SHP77 (cell line): ENCODE data around the gene OTOR.

Experiments
- DNase-seq, 2 experiments: peaks; one replicate each; lab custom pipeline; 2025; lab: John Stamatoyannopoulos, UW

Gene OTOR, protein sequence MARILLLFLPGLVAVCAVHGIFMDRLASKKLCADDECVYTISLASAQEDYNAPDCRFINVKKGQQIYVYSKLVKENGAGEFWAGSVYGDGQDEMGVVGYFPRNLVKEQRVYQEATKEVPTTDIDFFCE

DNA sequence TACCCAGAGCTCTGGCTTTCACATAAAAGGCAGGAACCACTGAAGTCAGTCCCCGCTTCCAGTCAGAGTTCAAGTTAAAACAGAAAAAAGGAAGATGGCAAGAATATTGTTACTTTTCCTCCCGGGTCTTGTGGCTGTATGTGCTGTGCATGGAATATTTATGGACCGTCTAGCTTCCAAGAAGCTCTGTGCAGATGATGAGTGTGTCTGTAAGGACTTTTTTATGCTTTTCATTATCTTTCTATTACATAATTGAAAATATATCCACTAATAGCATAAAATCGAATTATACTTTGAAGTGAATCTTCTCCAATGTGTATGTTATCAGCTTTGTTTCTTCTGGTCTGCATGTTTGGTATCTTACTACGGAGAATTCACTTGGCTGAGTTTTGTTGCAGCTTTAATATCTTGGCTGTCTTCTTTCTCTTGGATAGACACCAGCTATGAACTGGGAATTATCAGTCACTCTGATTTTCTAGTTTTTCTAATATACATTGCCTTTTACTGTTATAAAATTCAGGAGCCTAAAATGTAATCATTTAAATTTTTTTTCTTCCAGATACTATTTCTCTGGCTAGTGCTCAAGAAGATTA, at the start of gene OTOR:
Gene OTOR (plus strand): TSS at position 51 of the 593 bp plus-strand sequence. CDS start 44 bp downstream, at position 95.
- no peak for DNase-seq

DNA sequence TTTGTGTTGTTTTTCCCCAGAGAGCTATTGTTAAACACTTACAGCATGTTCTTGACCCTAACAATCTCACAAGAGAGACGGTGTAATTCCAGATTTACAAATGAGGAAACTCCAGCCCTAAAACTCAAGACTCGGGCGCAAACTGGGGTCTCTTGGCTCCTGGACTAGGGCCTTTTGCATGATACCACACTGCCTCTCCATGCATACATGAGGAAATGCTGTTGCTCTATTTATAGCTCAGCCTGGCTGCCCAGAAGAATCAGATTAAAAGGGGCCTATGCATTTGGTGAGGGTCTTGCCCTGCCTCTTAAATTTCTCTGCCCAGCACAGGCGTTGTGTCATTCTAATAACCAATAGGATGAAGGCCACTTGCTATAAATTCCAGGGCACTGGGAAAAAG, 48.9 kb upstream of the OTOR start:
- peak in 1 of 2 experiments; percentile 14 for DNase-seq

DNA sequence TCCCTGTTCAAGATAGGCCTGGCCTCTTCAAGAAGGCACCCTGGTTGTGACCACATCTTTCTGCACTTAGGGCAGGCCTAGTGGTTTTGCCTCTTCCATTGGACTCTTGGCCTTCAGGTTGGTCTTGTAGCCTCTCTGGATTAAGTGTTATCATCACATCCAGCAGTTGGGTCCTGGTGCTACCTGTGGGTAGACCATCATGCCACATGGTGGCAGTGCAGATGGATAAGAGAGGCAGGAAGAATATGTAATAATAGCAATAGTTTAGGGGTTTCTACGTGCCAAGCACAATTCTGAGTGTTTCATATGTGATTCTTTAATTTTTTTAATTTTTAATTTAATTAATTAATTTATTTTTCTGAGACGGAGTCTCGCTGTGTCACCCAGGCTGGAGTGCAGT, 46.9 kb upstream of the OTOR start:
- peak; percentile 15 to 39 for DNase-seq

DNA sequence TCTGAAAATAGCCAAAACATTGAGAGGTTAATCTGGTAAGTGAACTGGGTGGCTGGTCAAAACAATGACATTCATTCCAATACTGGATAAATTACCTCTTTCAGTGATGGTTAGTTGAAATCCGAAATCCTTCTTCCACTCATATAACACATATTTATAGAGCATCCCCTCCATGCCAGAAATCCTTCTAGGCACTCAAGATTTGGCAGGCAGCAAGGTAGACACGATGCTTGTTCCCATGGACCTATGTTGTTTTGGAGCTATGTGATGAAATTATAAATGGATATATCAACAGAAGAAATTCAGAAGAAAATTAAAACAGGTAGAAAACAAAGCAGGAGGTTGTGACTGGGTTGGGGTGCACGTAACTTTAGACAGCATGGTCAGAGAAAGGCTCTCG, 44.6 kb upstream of the OTOR start:
- no peak for DNase-seq

DNA sequence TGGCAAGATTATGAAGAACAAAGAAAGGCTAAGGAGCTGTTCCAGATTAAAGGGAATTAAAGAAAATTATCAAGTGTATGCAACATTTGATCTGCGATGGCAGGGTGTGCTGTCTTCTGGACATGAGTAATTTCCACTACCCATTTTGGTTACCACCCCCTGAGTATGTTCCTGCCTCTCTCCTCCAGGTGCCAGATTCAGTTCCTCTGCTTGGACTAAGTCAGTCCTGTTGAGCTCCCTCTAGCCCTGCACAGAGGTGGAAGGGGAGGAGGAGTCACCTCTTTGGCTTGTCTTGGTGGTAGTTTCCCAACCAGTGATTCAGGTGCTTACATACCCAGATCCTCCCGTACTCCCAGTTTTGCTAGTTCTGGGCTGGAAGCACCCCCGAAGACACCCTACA, 40.5 kb upstream of the OTOR start:
- no peak for DNase-seq

DNA sequence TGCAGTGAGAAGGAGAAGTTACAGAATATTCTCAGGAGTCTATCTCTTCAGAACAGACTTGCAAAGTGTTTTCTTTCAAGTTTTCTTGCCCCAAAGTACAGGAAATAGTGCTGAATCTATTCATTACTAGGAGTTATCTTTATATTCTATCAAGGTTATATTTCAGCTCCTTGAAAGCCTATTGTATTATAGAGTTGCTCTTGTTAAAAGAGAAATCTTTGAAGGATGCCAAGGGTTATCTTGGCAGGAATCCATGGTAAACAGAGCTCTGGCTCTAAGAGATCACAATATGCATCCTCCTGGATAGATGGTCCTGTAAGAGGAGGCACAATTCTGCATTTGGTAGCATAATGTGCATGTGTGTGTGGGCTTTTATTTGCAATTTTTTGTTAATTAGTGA, 39.6 kb upstream of the OTOR start:
- DNase-seq = peak in 1 of 2 experiments; percentile 36

GRCh38 chr20:16709017-16709416, 39.1 kb upstream of the OTOR start:
- no peak for DNase-seq

DNA sequence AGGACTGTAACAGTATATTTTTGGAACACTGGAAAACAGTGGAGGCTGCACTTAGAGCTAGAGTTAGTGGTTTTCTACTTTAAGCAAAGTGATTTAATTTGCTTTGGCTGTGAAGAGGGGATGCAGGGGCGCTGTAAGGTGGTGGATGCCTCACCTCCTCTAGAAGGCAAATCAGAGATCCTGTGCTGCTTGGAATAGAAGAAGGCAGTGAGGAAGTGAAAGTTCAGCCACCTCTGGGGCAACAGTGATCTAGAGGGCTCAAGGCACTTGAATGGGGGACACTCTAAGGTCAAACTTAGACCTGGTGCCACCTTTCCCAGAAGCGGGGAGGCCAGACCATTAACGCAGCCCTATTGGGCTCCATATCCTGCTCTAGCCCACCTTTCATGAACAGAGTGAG, 37.4 kb upstream of the OTOR start:
- DNase-seq = no peak

DNA sequence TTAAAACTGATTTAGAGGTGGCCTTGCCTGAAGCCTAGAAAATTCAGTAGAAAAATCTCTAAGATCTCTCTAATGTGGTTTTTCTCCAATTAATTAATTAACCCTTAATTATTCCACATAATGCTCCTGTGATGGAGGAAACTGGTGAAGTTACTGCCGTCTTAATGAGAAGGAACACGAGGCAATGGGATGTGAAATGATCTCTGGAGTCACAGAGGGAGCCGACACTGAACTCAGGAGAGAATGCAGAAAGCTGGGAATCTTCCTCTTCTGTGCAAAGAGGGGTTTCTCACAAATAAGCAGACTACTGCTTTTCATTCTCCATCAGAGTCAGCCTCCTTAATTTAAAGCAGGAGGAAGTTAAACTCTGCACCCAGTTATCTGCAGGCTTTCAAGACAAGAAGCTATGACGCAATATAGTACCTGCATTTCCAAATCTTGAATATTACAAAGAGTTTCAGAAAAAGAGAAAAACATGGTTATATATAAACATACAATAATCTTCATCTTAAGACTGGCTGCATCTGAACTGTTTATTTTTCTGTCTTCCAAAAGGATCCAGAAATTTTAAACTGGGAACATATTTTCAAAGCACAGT, 36.4 kb upstream of the OTOR start:
- no peak for DNase-seq

DNA sequence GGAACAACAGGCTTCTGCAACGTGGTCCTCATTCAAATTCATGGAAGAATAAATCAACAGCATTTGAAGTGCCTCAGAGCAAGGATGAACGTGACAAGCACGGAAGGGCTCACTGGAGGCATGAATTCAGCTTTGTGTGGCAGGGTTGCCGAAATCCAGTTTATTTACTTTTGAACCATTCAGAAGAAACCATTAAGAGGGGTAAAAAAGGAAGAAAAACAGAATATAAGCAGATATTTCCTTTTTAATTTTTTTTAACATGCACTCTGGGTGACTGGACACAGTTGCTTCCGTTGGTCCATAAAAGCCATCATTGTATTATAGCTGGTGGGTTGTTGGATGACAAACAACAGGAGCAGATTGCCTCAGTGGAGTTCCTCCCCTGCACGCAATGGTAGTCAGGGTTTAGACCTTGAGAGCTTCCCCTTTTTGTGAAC, 35.6 kb upstream of the OTOR start:
- peak; percentile 34 to 48 for DNase-seq

DNA sequence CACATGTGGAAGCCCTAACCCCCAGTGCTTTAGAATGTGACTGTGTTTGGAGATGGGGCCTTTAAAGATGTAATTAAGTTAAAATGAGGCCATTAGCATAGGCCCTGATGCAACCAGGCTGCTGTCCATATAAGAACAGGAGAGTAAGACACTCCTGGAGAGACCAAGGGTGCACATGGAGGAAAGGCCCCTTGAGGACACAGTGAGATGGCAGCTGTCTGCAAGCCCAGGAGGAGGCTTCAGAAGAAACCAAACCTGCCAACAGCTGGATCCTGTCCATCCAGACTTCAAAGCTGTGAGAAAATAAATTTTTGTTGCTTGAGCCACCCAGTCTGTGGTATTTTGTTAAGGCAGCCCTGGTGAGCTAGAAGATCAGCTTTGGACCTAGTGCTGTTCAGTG, 35.1 kb upstream of the OTOR start:
- DNase-seq = no peak

DNA sequence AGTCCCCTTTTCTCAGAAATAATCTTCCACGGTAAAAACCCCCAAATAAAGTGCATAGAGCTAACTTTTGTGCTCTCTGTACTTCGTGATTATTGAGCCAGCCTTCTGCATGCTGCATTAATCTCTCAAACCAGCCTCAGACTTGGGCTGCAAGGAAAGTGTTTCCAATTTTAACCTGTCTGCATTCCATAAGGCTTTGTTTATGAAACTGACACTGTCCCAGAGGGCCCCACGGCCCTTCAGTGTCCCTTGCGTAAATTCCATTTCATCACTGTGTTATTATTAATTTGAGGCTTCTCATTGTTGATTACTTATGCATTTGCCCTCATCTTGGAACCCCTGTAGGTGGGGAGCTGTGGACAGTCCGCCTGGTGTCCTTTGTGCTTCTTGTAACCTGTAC, 33.9 kb upstream of the OTOR start:
- DNase-seq = no peak

DNA sequence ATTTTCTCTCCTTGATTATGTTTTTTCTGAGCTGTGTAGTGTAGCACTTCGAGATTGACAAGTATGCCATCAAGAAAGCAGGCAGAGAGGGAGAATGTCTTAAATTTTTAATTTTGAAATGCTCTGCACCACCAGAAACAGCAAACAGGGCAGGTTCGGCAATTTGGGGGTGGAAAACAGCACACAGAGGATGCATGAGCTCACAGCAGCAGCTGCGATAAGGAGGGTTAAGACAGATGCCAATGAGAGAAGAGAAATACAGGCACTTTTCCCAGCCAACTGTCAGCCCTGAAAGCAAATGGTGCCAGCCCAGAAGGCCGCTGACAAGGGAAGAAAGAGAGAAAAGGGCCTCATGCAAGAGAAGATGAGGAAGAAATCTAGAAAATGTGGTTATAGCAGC, 33.4 kb upstream of the OTOR start:
- DNase-seq = no peak

DNA sequence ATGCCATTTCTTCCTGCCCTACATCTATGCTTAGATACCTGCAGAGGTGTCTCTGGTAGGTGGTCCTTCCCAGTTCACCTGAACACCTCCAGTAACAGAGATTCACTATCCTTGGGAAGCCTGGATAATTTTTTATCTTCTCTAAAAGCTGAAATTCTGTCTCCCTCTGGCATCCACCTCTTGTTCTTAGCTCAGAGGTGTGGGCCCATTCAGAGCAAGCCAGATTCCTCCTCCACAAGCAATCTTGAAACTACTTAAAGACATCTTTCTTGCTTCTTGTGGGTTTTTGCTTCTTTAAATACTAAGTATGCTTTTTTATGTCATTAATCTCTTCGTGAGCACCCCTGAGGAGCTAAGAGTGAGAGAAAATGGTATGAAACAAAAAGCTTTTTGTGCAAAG, 28.7 kb upstream of the OTOR start:
- no peak for DNase-seq

DNA sequence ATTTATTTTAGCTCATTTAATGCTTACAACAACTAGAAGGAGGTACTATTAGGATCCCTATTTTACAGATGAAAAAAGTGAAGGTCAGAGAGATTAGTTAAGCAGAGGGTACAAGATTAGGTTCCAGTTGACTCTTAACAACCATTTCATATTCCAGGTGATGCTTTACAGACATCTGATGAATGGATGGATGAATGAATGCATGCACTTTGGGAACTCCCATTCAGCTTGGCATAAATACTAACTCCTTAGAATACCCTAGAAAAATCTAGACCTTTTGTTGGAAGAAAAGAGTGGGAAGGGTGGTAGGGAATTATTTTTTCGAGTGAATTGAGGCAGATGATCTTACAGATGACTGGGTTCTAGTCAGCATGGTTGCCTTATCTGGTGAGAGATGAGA, 19.1 kb upstream of the OTOR start:
- no peak for DNase-seq

GRCh38 chr20:16729565-16730460, 18.3 kb upstream of the OTOR start, which contains the start of gene SNRPB2:
TSS of gene SNRPB2 (plus strand) at chr20:16730026. CDS start at chr20:16731703, 1,677 bp downstream.
- DNase-seq = peak; percentile 97 to 98

- DNase-seq = no peak
These were observed 15.5 kb upstream of the OTOR start for GRCh38 chr20:16732506-16733152.

DNA sequence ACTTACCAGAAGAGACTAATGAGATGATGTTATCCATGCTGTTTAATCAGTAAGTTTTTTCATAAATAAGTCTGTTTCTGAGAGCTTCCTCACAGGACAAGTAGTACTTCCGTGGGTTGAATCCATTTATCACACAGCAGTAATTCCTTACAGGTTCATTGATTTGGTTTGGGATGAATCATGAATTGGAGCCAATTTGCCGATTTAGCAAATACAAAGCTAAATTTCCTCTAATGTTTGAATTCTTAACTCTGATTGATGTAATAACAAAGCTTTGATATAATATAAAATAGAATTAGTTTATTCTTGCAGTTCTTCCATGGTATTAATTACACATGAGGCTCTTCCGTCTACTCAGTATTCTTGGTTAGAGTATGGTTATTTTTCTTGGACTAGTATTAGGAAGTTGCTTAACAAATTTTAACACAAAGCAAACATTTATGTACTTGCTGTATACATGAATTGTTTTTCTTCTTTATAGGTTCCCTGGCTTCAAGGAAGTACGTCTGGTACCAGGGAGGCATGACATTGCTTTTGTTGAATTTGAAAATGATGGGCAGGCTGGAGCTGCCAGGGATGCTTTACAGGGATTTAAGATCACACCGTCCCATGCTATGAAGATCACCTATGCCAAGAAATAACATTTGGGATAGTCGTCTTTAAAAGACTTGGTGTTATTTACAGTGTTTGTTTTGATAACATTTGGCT, 7.6 kb upstream of the OTOR start:
- DNase-seq = no peak

GRCh38 chr20:16744178-16744807, 3.9 kb upstream of the OTOR start:
- no peak for DNase-seq

DNA sequence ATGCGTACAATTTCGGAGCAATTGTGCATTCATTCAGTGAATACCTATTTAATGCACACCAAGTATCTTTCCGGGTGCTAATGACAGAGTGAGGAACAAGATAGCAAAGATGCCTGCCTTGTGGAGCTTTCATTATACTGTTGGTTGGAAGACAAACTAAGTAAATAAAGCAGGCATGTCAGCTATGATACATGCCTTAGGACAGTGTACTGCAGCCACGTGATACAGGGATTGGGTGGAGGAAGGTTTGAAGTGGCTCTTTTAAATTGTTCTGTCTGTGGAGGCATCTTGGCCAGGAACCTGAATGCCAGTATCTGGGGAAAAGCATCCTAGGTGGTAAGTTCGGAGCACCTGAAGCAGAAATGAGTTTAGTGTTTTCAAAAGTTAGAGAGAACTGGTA, 3.0 kb upstream of the OTOR start:
- no peak for DNase-seq

DNA sequence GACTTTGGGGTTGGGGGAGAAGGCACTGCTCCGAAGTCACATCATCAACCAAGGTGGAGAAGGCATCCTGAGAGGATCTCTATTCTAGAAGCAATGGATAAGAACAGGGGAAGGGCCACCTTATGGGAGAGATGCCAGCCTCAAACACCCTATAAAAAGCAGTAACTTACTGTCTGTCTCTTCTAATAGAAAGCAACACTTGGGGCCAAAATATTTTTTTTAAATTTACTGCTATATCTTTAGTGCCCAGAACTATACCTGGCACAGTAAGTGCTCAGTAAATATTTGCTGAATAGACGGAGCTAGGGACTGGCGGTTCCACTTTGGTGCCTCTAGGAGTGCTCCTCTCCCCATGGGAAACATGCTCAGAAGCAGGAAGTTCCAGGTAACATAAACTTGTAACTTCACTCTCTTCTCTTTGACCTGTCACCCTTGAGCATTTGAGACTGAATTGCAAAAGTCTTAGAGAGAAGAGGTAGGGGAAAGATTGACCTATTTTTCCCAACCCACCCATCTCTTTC, 807 bp upstream of the OTOR start:
- DNase-seq = peak; percentile 14 to 18
